Measurements from ENCODE around the gene GTF2H4.

The GTF2H4 gene

DNA sequence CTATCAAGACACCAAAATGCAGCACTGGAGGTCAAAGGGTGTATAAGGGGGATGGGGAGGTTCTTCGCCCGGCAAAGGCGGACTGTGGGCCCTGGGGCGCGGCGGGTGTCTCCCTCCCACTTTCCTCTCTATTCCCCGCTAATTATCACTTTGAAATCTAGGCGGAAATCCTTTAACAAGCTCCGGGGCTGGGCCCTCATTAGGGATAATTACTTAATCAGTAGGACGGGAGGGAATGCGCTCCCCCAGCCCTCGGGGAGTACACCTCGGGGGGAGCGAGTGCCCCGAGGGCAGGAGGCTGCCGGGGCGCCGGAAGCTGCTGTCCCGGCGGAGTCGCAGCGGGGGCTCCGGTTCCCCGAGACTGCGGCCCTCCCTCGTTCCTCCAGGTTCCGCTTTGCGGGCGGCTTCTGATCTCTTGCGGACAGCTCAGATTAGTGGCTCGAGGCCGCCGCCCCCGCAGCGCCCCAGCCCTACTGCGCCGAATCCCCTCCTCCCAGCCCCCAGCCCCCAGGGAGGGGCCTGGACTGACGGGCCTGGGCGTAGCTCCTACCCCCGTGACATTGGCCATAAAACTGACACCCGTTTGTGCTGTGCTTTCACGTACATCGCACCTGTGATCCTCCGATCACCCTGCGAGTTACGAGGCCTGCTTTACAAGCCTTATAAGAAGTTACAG is 47.5 kb downstream of the GTF2H4 start:
- ATAC-seq (peak; percentile 88), DNase-seq (peak; percentile 79)

- ATAC-seq, result no peak
- DNase-seq, result no peak
Observed at GRCh38 chr6:30957716-30958115, 49.7 kb downstream of the GTF2H4 start.

DNA sequence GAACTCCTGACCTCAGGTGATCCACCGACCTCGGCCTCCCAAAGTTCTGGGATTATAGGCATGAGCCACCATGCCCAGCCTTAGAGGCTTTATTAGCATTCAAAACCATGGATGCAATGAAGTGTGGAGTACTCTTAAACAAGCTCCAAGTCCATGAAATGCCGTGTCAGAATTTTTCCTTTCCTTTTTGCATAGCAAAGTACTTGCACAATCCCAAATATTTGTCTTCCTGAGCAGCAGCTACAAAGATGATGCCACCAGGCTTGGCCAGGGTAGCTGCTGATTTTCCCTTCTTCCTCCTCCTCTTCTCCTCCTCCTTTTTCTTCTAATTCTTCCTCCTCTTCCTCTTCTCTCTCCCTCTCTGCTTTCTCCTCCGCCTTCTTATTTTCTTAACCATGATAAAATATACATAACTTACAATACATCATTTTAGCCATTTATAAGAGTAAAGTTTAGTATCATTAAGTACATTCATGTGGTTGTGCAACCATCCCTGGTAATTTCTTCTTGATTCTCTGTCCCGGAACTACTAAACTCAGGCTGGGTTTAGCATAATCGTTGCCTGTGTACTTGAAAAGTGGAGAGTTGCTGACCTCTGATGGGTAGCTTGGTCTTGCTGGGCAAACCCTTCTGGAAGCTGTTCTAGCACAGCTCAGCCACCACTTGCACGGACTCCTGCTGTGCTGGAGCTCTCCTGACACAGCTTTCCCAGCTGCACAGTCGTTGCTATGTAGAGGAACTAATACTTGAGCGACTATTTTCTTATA is 53.1 kb downstream of the GTF2H4 start:
- no peak for ATAC-seq
- no peak for DNase-seq

DNA sequence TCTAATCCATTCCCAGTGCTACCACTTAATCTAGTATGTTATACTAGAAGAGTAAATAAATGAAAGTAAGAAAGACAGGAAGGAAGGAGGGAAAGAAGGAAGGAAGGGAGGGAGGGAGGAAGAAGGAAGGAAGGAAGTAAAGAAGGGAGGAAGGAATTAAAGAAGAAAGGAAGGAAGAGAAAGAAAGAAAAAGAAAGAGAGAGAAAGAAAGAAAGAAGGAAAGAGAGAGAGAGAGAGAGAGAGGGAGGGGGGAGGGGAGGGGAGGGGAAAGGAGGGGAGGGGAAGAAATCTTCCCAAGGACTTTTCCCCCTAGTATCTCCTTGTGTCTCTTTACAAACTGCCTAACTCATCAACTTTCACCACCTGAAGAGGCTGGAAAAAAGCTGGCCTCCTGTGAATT is 54.7 kb downstream of the GTF2H4 start:
- DNase-seq, result no peak
- no peak for ATAC-seq

- DNase-seq, result no peak
Observed at GRCh38 chr6:30963641-30964040, 55.6 kb downstream of the GTF2H4 start.

More at GRCh38 chr6:30963641-30964040, 55.6 kb downstream of the GTF2H4 start:
- no peak for ATAC-seq

Data from stimulated activated naive CD8-positive, alpha-beta T cell treated with anti-CD3 and anti-CD28 coated beads, Interleukin-15, Interleukin-2, amounts not matched to agents 100 U/mL and 50 U/mL, for 24 hours (primary cell).